MM.1S (cell line): ENCODE results near the gene RSU1.

ENCODE experiments used
- DNase-seq: peaks from one replicate; pipeline ENCODE4 v3.0.0-alpha.2; 2015
- H2AFZ ChIP-seq: fragments of 300-600 bp; sonication (generic); 2 replicates; pipeline ENCODE4 v1.6.0; 2016; ENCODE audit warnings: antibody characterized with exemption, low read length
- H3F3A ChIP-seq: fragments of 300-600 bp; sonication (generic); 2 replicates; pipeline ENCODE4 v1.6.1; 2016; ENCODE audit warnings: mild to moderate bottlenecking, antibody characterized with exemption, low read length, moderate library complexity, mixed read lengths; ENCODE audit not compliant: insufficient read depth
- H3K27ac ChIP-seq: fragments of 300-600 bp; sonication (generic); 2 replicates; pipeline ENCODE4 v1.5.1; 2016; ENCODE audit warnings: mild to moderate bottlenecking, low read length
- H3K27me3 ChIP-seq: fragments of 300-600 bp; sonication (generic); replicated peaks from 2 replicates; pipeline ENCODE4 v1.6.0; 2016; ENCODE audit warnings: low read length; ENCODE audit not compliant: insufficient read depth
- H3K36me3 ChIP-seq: fragments of 300-600 bp; sonication (generic); replicated peaks from 2 replicates; pipeline ENCODE4 v1.6.1; 2016; ENCODE audit warnings: mild to moderate bottlenecking, low read length, mixed read lengths; ENCODE audit not compliant: insufficient read depth
- H3K4me1 ChIP-seq: fragments of 300-600 bp; sonication (generic); 2 replicates; pipeline ENCODE4 v1.6.1; 2016; ENCODE audit warnings: low read length, mixed read lengths
- H3K4me2 ChIP-seq: fragments of 300-600 bp; sonication (generic); 2 replicates; pipeline ENCODE4 v1.6.0; 2016; ENCODE audit warnings: low read depth, low read length
- H3K4me3 ChIP-seq: fragments of 300-600 bp; sonication (generic); 2 replicates; pipeline ENCODE4 v1.5.1; 2016; ENCODE audit warnings: low read length, mixed read lengths
- H3K79me2 ChIP-seq: fragments of 300-600 bp; sonication (generic); 2 replicates; pipeline ENCODE4 v1.6.1; 2016; ENCODE audit warnings: mixed run types, low read length, mixed read lengths
- H3K9ac ChIP-seq: fragments of 300-600 bp; sonication (generic); 2 replicates; pipeline ENCODE4 v1.6.1; 2016; ENCODE audit warnings: low read length, mixed read lengths
- H3K9me2 ChIP-seq: fragments of 300-600 bp; sonication (generic); replicated peaks from 2 replicates; pipeline ENCODE4 v1.6.1; 2016; ENCODE audit warnings: mild to moderate bottlenecking, low read length, mixed read lengths; ENCODE audit not compliant: insufficient read depth
- H3K9me3 ChIP-seq: fragments of 300-600 bp; sonication (generic); replicated peaks from 2 replicates; pipeline ENCODE4 v1.6.1; 2016; ENCODE audit warnings: mild to moderate bottlenecking, low read length, mixed read lengths; ENCODE audit not compliant: insufficient read depth
- H4K20me1 ChIP-seq: fragments of 300-600 bp; sonication (generic); 2 replicates; pipeline ENCODE4 v1.6.1; 2016; ENCODE audit warnings: mild to moderate bottlenecking, low read length, moderate library complexity, mixed read lengths; ENCODE audit not compliant: insufficient read depth
- CTCF ChIP-seq: fragments of 300-600 bp; sonication (generic); IDR thresholded peaks from 2 replicates; pipeline ENCODE4 v1.5.1; 2016; ENCODE audit warnings: antibody characterized with exemption, low read length, mixed read lengths
- EZH2 ChIP-seq: fragments of 300-600 bp; sonication (generic); optimal IDR thresholded peaks from 2 replicates; pipeline ENCODE3; 2017; ENCODE audit warnings: low read depth, mild to moderate bottlenecking, antibody characterized with exemption, low read length, mixed read lengths
- EZH2phosphoT487 ChIP-seq: fragments of 300-600 bp; sonication (generic); IDR thresholded peaks from 2 replicates; pipeline ENCODE4 v1.6.1; 2018; ENCODE audit warnings: antibody characterized with exemption, low read length

Gene RSU1

GRCh38 chr10:16583382-16583781 lies 233.8 kb downstream of the RSU1 start:
- H2AFZ ChIP-seq = no peak overlapping the region
- H3K27ac ChIP-seq = no peak overlapping the region
- H3F3A ChIP-seq = no peaks in the 10 kb centered on the region
- H3K4me3 ChIP-seq = no peak overlapping the region
- no peaks in the 10 kb centered on the region for H3K4me1 ChIP-seq
- no peaks in the 10 kb centered on the region for H3K9me2 ChIP-seq
- no peak for DNase-seq
- H4K20me1 ChIP-seq = no peaks in the 10 kb centered on the region
- H3K27me3 ChIP-seq = no peaks in the 10 kb centered on the region
- TF ChIP-seq CTCF = no peak
- H3K9ac ChIP-seq = no peak overlapping the region
- H3K79me2 ChIP-seq = no peaks in the 10 kb centered on the region
- no peak overlapping the region for H3K4me2 ChIP-seq
- no peaks in the 10 kb centered on the region for H3K9me3 ChIP-seq
- H3K36me3 ChIP-seq = no peaks in the 10 kb centered on the region

- H3K27me3 ChIP-seq = no peaks in the 10 kb centered on the region
- no peaks in the 10 kb centered on the region for H3K9me2 ChIP-seq
- H3K79me2 ChIP-seq = no peaks in the 10 kb centered on the region
- H3F3A ChIP-seq = no peaks in the 10 kb centered on the region
- DNase-seq = no peak
- H3K4me1 ChIP-seq = no peaks in the 10 kb centered on the region
- H2AFZ ChIP-seq = no peak overlapping the region
- H3K9me3 ChIP-seq = no peaks in the 10 kb centered on the region
- H3K27ac ChIP-seq = no peak overlapping the region
- no peaks in the 10 kb centered on the region for H4K20me1 ChIP-seq
- no peaks in the 10 kb centered on the region for H3K36me3 ChIP-seq
- H3K4me3 ChIP-seq = no peak overlapping the region
- no peak overlapping the region for H3K9ac ChIP-seq
- TF ChIP-seq EZH2phosphoT487 (no peak), CTCF (no peak), EZH2 (no peak)
- no peak overlapping the region for H3K4me2 ChIP-seq
Observed at GRCh38 chr10:16581202-16581601, 236.0 kb downstream of the RSU1 start.

GRCh38 chr10:16570731-16571130 lies 246.5 kb downstream of the RSU1 start:
- DNase-seq = peak; percentile 66
- no peaks in the 10 kb centered on the region for H3K9me2 ChIP-seq
- H3K79me2 ChIP-seq = no peaks in the 10 kb centered on the region
- H3K27ac ChIP-seq = peak overlapping the region; percentile 44; the same call in 1 of the 2 replicates
- H3K4me2 ChIP-seq = peak overlapping the region; percentile 82
- no peaks in the 10 kb centered on the region for H3K36me3 ChIP-seq
- peak overlapping the region; percentile 73 for H2AFZ ChIP-seq
- H4K20me1 ChIP-seq = no peaks in the 10 kb centered on the region
- 0 out of 2 replicates have a peak, but pooled peaks cover 5% of the 10 kb centered on the region for H3F3A ChIP-seq
- H3K9ac ChIP-seq = no peak overlapping the region
- TF ChIP-seq EZH2phosphoT487 (no peak), EZH2 (no peak), CTCF (no peak)
- no peaks in the 10 kb centered on the region for H3K27me3 ChIP-seq
- no peaks in the 10 kb centered on the region for H3K9me3 ChIP-seq
- H3K4me3 ChIP-seq = peak overlapping the region; percentile 38
- peaks cover 8% of the 10 kb centered on the region; the same call in 1 of the 2 replicates for H3K4me1 ChIP-seq
